Stomach smooth muscle (tissue), 2 donors: ENCODE results near the gene INMT.
A peak's percentile ranks its signal among the peaks of the same experiment; 100 is the strongest.

Experiments used
- H3K27ac ChIP-seq: one replicate; pipeline ENCODE4 v1.7.0; 2013; ENCODE audit warnings: mild to moderate bottlenecking, low read length, inconsistent platforms
- H3K27me3 ChIP-seq, 2 donors: one replicate each; pipeline ENCODE4 v1.7.0; 2013; ENCODE audit warnings: low read length in 2 of 2; ENCODE audit not compliant: insufficient read depth in 2 of 2, control insufficient read depth in 1 of 2
- H3K36me3 ChIP-seq, 2 donors: one replicate each; pipeline ENCODE4 v1.7.0; 2013; ENCODE audit warnings: low read length in 2 of 2; ENCODE audit not compliant: control insufficient read depth in 2 of 2, insufficient read depth in 2 of 2
- H3K4me1 ChIP-seq: one replicate; pipeline ENCODE4 v1.7.0; 2013; ENCODE audit warnings: low read length; ENCODE audit not compliant: control insufficient read depth, insufficient read depth
- H3K4me3 ChIP-seq, 2 donors: one replicate each; pipeline ENCODE4 v1.7.0; 2013; ENCODE audit warnings: low read length in 2 of 2
- H3K9ac ChIP-seq, 2 donors: one replicate each; pipeline ENCODE4 v1.7.0; 2013; ENCODE audit warnings: low read length in 2 of 2, mild to moderate bottlenecking in 1 of 2
- H3K9me3 ChIP-seq, 2 donors: one replicate each; pipeline ENCODE4 v1.7.0; 2013; ENCODE audit warnings: low read length in 2 of 2; ENCODE audit not compliant: control insufficient read depth in 2 of 2
- donor health status: healthy.
- donor health status: Pancreatic carcinoma.

The INMT gene

GRCh38 chr7:30738026-30738915, 13.7 kb upstream of the INMT start:
- H3K4me3 ChIP-seq: no peak overlapping the region
- H3K4me1 ChIP-seq: peaks cover 4% of the 10 kb centered on the region
- H3K9ac ChIP-seq: no peak overlapping the region
- H3K27ac ChIP-seq: no peak overlapping the region
- no peaks in the 10 kb centered on the region for H3K36me3 ChIP-seq
- H3K9me3 ChIP-seq: no peaks in the 10 kb centered on the region
- no peaks in the 10 kb centered on the region for H3K27me3 ChIP-seq

GRCh38 chr7:30739691-30740090, 12.2 kb upstream of the INMT start:
- H3K4me3 ChIP-seq: no peak overlapping the region
- no peaks in the 10 kb centered on the region for H3K9me3 ChIP-seq
- no peak overlapping the region for H3K9ac ChIP-seq
- no peaks in the 10 kb centered on the region for H3K27me3 ChIP-seq
- no peaks in the 10 kb centered on the region for H3K36me3 ChIP-seq
- no peak overlapping the region for H3K27ac ChIP-seq
- H3K4me1 ChIP-seq: peaks cover 4% of the 10 kb centered on the region

DNA sequence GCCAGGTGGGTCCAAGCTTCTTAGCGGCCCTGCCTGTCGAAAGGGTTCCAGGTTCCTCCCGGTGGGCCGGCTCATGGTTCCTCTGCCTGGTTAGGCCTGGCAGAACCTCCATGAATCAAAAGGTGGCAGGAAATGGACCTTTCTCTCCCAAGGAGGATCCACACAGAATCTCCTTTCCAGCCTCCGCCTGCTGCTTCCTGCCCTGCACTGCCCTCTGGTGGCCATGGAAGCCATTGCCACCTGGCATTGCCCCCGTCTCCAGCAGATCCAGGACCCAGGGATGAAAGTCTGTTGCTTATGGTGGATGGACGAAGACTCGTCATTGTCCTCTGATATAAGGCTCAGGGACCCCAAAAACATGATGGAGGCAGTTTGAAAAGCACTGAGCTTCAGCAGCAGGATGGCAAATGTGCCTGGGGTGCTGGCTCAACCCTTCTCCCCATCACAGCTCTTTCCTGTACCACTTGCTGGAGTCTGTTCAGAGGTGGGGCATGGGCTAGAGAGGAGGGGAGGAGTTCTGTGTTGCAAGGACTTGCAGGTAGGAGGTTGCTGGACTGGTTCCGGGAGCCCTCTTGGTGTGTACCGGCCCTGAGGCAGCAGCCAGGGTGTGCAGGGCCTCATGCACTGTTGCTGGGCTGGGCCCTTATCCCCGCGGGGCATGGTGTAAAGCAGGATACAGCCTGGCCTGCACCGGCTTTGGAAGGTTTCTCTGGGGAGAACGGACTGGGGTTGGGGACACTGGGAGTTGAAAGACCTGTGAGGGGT, 11.3 kb upstream of the INMT start:
- Histone ChIP-seq H3K36me3 (no peaks in the 10 kb centered on the region), H3K27me3 (no peaks in the 10 kb centered on the region), H3K4me3 (no peak overlapping the region), H3K9me3 (no peaks in the 10 kb centered on the region), H3K27ac (no peak overlapping the region), H3K4me1 (peaks cover 5% of the 10 kb centered on the region), H3K9ac (no peak overlapping the region)

DNA sequence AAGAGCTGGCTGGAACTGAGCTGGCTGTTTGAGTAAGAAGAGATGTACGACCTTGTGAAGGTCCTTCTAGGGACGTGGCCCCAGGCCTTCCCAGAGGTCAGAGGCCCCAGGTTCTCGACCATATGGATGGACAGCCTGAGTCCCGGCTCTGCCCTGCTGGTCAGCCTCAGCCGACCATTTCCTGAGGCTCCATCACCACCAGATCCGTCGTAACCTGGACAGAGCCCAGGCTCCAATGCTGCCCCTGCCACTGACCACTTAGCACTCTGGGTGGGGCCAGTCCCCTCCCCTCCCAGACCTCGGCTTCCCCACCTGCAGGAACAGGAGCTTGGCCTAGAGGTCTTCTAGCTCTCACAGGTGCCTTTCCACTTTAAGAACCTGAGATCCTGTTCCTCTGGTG, 10.6 kb upstream of the INMT start:
- H3K27me3 ChIP-seq: no peaks in the 10 kb centered on the region
- H3K9ac ChIP-seq: no peak overlapping the region
- no peak overlapping the region for H3K4me3 ChIP-seq
- no peak overlapping the region for H3K27ac ChIP-seq
- no peaks in the 10 kb centered on the region for H3K9me3 ChIP-seq
- H3K4me1 ChIP-seq: peaks cover 5% of the 10 kb centered on the region
- no peaks in the 10 kb centered on the region for H3K36me3 ChIP-seq

DNA sequence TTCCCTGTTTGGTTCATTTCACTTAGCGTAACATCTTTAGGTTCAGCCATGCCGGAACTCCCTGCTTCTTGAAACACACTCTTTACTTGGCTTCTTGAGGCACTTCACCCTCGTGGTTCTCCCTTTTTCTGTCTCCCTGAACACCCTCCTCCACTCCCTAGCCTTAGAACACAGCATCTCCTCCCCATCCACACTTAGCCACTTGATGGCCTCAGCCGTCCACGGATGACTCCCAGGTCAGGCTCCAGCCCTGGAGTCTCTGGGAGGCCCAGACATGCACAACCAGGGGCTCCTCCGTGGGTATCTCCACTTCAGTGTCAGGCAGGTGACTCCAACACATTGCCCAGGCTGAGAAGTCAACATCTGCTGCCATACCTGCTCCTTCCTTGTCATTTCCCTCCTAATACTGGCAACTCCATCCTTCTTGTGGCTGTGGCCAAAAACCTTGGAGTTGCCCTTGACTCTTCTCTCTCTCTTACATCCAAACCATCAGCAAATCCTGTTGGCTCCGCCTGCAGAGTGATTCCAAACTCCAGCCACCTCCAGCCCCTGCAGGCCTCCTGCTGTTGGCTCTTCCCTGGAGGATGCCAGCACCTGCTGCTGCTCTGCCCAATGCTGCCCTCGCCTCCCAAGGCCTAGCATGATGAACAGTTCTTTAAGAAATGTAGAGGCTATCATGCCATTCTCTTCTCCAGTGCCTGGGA, 8.4 kb upstream of the INMT start:
- no peak overlapping the region for H3K9ac ChIP-seq
- no peak overlapping the region for H3K27ac ChIP-seq
- no peak overlapping the region for H3K4me3 ChIP-seq
- peaks cover 5% of the 10 kb centered on the region for H3K4me1 ChIP-seq
- H3K27me3 ChIP-seq: no peaks in the 10 kb centered on the region
- H3K36me3 ChIP-seq: no peaks in the 10 kb centered on the region
- no peaks in the 10 kb centered on the region for H3K9me3 ChIP-seq

GRCh38 chr7:30744075-30744417, 7.9 kb upstream of the INMT start:
- H3K27ac ChIP-seq: no peak overlapping the region
- H3K9ac ChIP-seq: no peak overlapping the region
- H3K27me3 ChIP-seq: no peaks in the 10 kb centered on the region
- no peaks in the 10 kb centered on the region for H3K36me3 ChIP-seq
- no peaks in the 10 kb centered on the region for H3K9me3 ChIP-seq
- peaks cover 5% of the 10 kb centered on the region for H3K4me1 ChIP-seq
- no peak overlapping the region for H3K4me3 ChIP-seq

DNA sequence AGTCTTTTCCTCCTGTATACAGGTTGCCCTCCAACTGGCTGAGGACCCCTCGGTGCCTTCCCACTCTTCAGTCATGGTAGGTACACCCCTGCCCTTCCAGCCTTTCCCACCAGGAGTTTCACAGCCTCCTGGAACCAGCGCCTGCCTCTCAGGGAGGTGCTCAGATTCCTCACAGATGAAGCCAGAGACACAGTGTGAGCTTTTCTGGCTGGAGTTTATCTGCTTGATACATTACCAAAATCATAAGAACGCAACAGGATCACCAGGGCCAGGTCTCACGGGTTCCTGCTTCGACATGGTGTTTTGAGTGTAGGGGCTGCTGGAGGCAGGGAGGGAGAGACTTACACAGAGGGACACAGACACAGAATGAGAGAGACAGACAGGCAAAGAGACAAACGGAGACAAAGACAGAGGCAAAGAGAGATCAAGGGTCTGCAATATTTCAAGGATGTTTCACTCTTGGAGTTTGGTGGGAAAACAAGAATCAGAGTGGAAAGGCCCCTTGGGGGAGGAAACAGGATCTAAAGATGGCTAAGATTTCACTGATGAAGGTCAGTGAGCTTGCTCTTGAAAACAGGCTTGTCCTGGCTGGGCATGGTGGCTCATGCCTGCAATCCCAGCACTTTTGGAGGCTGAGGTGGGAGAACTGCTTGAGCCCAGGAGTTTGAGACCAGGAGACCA, 6.5 kb upstream of the INMT start:
- no peaks in the 10 kb centered on the region for H3K36me3 ChIP-seq
- H3K9ac ChIP-seq: no peak overlapping the region
- H3K9me3 ChIP-seq: no peaks in the 10 kb centered on the region
- H3K27ac ChIP-seq: no peak overlapping the region
- H3K4me1 ChIP-seq: peaks cover 11% of the 10 kb centered on the region
- H3K4me3 ChIP-seq: no peak overlapping the region
- no peaks in the 10 kb centered on the region for H3K27me3 ChIP-seq

DNA sequence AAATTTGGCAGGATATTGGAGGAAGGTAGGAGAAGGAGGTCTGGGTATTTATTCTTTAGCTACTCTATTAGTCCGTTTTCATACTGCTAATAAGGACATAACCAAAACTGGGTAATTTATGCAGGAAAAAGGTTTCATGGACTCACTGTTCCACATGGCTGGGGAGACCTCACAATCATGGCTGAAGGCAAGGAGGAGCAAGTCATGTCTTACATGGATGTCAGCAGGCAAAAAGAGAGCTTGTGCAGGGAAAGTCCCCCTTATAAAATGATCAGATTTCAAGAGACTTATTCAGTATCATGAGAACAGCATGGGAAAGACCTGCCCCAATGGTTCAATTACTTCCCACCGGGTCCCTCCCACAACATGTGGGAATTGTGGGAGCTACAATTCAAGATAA, 1.9 kb upstream of the INMT start:
- H3K36me3 ChIP-seq: peaks cover 0 to 8% of the 10 kb centered on the region in 2 donors
- no peaks in the 10 kb centered on the region for H3K27me3 ChIP-seq
- H3K9me3 ChIP-seq: no peaks in the 10 kb centered on the region
- peak overlapping the region; percentile 92 for H3K27ac ChIP-seq
- H3K9ac ChIP-seq: no peak overlapping the region
- peaks cover 49% of the 10 kb centered on the region for H3K4me1 ChIP-seq
- H3K4me3 ChIP-seq: no peak overlapping the region

GRCh38 chr7:30750683-30751650, 968 bp upstream of the INMT start:
- Histone ChIP-seq H3K36me3 (peaks cover 0 to 9% of the 10 kb centered on the region in 2 donors), H3K4me3 (peak overlapping the region in 1 of 2 donors; percentile 88), H3K9ac (peak overlapping the region in 1 of 2 donors; percentile 91)

More at GRCh38 chr7:30750683-30751650, 968 bp upstream of the INMT start:
- Histone ChIP-seq H3K4me1 (peaks cover 57% of the 10 kb centered on the region), H3K27ac (peak overlapping the region; percentile 92), H3K27me3 (no peaks in the 10 kb centered on the region), H3K9me3 (no peaks in the 10 kb centered on the region)
